OCI-LY7 (cell line): Measurements from ENCODE around the gene PTPRU.

Experiments used
- EZH2phosphoT487 ChIP-seq: fragments of 200-600 bp; sonication (generic); IDR thresholded peaks from 2 replicates; pipeline ENCODE4 v1.6.1; 2018; ENCODE audit warnings: low read depth, borderline replicate concordance, mild to moderate bottlenecking, mixed run types, antibody characterized with exemption, low read length, moderate library complexity, mixed read lengths
- TF ChIP-seq, protein P1 (sequence below): fragments of 200-600 bp; sonication (generic); conservative IDR thresholded peaks from 2 replicates; pipeline ENCODE4 v1.5.1; 2014; ENCODE audit warnings: mild to moderate bottlenecking, antibody characterized with exemption, low read length, moderate library complexity, mixed read lengths

DNA sequence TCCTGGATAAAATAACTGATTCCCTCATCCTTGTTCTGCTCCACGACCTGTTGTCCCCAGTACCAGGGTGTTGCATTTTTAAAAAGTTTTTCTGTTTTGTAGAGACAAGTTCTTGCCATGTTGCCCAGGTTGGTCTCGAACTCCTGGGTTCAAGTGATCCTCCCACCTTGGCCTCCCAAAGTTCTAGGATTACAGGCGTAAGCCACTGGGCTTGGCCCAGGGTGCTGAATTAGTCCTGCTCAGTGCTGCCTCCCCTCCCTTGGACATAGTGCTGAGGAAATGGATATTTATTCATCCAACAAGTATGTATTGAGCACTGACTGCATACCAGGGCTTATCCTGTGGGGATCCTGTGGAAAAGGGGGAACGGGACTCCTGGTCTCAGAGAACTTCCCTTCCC lies 126.4 kb downstream of the PTPRU start:
- TF ChIP-seq, protein P1, sequence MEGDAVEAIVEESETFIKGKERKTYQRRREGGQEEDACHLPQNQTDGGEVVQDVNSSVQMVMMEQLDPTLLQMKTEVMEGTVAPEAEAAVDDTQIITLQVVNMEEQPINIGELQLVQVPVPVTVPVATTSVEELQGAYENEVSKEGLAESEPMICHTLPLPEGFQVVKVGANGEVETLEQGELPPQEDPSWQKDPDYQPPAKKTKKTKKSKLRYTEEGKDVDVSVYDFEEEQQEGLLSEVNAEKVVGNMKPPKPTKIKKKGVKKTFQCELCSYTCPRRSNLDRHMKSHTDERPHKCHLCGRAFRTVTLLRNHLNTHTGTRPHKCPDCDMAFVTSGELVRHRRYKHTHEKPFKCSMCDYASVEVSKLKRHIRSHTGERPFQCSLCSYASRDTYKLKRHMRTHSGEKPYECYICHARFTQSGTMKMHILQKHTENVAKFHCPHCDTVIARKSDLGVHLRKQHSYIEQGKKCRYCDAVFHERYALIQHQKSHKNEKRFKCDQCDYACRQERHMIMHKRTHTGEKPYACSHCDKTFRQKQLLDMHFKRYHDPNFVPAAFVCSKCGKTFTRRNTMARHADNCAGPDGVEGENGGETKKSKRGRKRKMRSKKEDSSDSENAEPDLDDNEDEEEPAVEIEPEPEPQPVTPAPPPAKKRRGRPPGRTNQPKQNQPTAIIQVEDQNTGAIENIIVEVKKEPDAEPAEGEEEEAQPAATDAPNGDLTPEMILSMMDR: no peak
- no peak for TF ChIP-seq EZH2phosphoT487
